OCI-LY3 (cell line): Measurements from ENCODE around the gene ZNF335.

ENCODE experiments used
- H2AFZ ChIP-seq: fragments of 200-600, 300-600 bp; shearing (Covaris generic); 2 replicates; pipeline ENCODE4 v1.6.0; 2014; ENCODE audit warnings: antibody characterized with exemption, low read depth, low read length
- H3K27ac ChIP-seq: fragments of 200-600, 300-600 bp; sonication (generic); 2 replicates; pipeline ENCODE4 v1.5.1; 2014; ENCODE audit warnings: mild to moderate bottlenecking, low read length, moderate library complexity, mixed read lengths
- H3K27me3 ChIP-seq: fragments of 200-600, 300-600 bp; sonication (generic); 2 replicates; pipeline ENCODE4 v1.6.1; 2014; ENCODE audit warnings: low read depth, low read length, mixed read lengths
- H3K36me3 ChIP-seq: fragments of 200-600, 300-600 bp; sonication (generic); replicated peaks from 2 replicates; pipeline ENCODE3; 2014; ENCODE audit warnings: low read depth, low read length, mixed read lengths
- H3K4me1 ChIP-seq: fragments of 300-600, 200-600 bp; sonication (generic); 2 replicates; pipeline ENCODE4 v1.6.1; 2014; ENCODE audit warnings: low read length, mixed read lengths
- H3K4me2 ChIP-seq: fragments of 200-600, 300-600 bp; sonication (generic); 2 replicates; pipeline ENCODE4 v1.6.1; 2014; ENCODE audit warnings: low read length, mixed read lengths
- H3K4me3 ChIP-seq: fragments of 300-600, 200-600 bp; sonication (generic); 2 replicates; pipeline ENCODE4 v1.5.1; 2014; ENCODE audit warnings: antibody characterized with exemption, mild to moderate bottlenecking, low read length, moderate library complexity
- H3K79me2 ChIP-seq: fragments of 300-600, 200-600 bp; shearing (Covaris generic); 2 replicates; pipeline ENCODE4 v1.6.1; 2014; ENCODE audit warnings: mild to moderate bottlenecking, low read length, mixed read lengths
- H3K9ac ChIP-seq: fragments of 300-600, 200-600 bp; shearing (Covaris generic); 2 replicates; pipeline ENCODE4 v1.6.0; 2014; ENCODE audit warnings: mild to moderate bottlenecking, low read length, moderate library complexity
- H3K9me3 ChIP-seq: fragments of 200-600, 300-600 bp; shearing (Covaris generic); 2 replicates; pipeline ENCODE4 v1.6.1; 2014; ENCODE audit warnings: low read length, mixed read lengths; ENCODE audit not compliant: insufficient read depth
- H4K20me1 ChIP-seq: fragments of 200-600, 300-600 bp; sonication (generic); 2 replicates; pipeline ENCODE4 v1.6.1; 2016; ENCODE audit warnings: low read length, mixed read lengths; ENCODE audit not compliant: insufficient read depth
- CTCF ChIP-seq: fragments of 200-600, 300-600 bp; sonication (generic); IDR thresholded peaks from 2 replicates; pipeline ENCODE4 v1.5.1; 2014; ENCODE audit warnings: antibody characterized with exemption, low read length, low read depth
- EZH2phosphoT487 ChIP-seq: fragments of 200-600 bp; shearing (Covaris generic); IDR thresholded peaks from 2 replicates; pipeline ENCODE4 v1.6.1; 2018; ENCODE audit warnings: antibody characterized with exemption, mixed run types, low read depth

Gene ZNF335

GRCh38 chr20:45985573-45985972, 13.6 kb upstream of the ZNF335 start:
- Histone ChIP-seq H3K4me2 (no peak overlapping the region), H3K27me3 (peaks cover 29% of the 10 kb centered on the region), H3K9ac (no peak overlapping the region), H3K36me3 (no peaks in the 10 kb centered on the region), H3K4me1 (peaks cover 2% of the 10 kb centered on the region), H3K27ac (no peak overlapping the region), H4K20me1 (no peaks in the 10 kb centered on the region), H2AFZ (no peak overlapping the region), H3K4me3 (no peak overlapping the region), H3K79me2 (no peaks in the 10 kb centered on the region), H3K9me3 (no peaks in the 10 kb centered on the region)
- no peak for TF ChIP-seq CTCF
- TF ChIP-seq EZH2phosphoT487: no peak

- H2AFZ ChIP-seq: no peak overlapping the region
- H3K9me3 ChIP-seq: no peaks in the 10 kb centered on the region
- H3K36me3 ChIP-seq: no peaks in the 10 kb centered on the region
- H3K27me3 ChIP-seq: peaks cover 23% of the 10 kb centered on the region
- no peak overlapping the region for H3K9ac ChIP-seq
- no peak overlapping the region for H3K4me2 ChIP-seq
- no peaks in the 10 kb centered on the region for H3K79me2 ChIP-seq
- TF ChIP-seq CTCF (no peak), EZH2phosphoT487 (no peak)
- H3K4me1 ChIP-seq: peaks cover 5% of the 10 kb centered on the region
- no peak overlapping the region for H3K4me3 ChIP-seq
- H3K27ac ChIP-seq: no peak overlapping the region
- no peaks in the 10 kb centered on the region for H4K20me1 ChIP-seq
Measured at GRCh38 chr20:45983279-45983743, 11.3 kb upstream of the ZNF335 start.

- Histone ChIP-seq H3K4me3 (no peak overlapping the region), H3K9ac (no peak overlapping the region), H3K27me3 (peaks cover 15% of the 10 kb centered on the region; the same call in 1 of the 2 replicates), H3K4me2 (no peak overlapping the region), H2AFZ (no peak overlapping the region), H3K36me3 (no peaks in the 10 kb centered on the region), H3K79me2 (no peaks in the 10 kb centered on the region), H3K9me3 (no peaks in the 10 kb centered on the region), H3K27ac (no peak overlapping the region), H4K20me1 (no peaks in the 10 kb centered on the region), H3K4me1 (peaks cover 5% of the 10 kb centered on the region)
- TF ChIP-seq CTCF: no peak
- no peak for TF ChIP-seq EZH2phosphoT487
Measured at GRCh38 chr20:45981261-45981660, 9.3 kb upstream of the ZNF335 start.

GRCh38 chr20:45976086-45976485, 4.1 kb upstream of the ZNF335 start:
- H3K4me3 ChIP-seq: no peak overlapping the region
- H2AFZ ChIP-seq: no peak overlapping the region
- no peak overlapping the region for H3K4me2 ChIP-seq
- no peaks in the 10 kb centered on the region for H3K9me3 ChIP-seq
- H3K9ac ChIP-seq: no peak overlapping the region
- no peaks in the 10 kb centered on the region for H4K20me1 ChIP-seq
- H3K27me3 ChIP-seq: peaks cover 4% of the 10 kb centered on the region; the same call in 1 of the 2 replicates
- TF ChIP-seq EZH2phosphoT487 (no peak), CTCF (no peak)
- peaks cover 17% of the 10 kb centered on the region for H3K4me1 ChIP-seq
- H3K36me3 ChIP-seq: no peaks in the 10 kb centered on the region
- H3K27ac ChIP-seq: no peak overlapping the region
- H3K79me2 ChIP-seq: peaks cover 5% of the 10 kb centered on the region
